GM12872 (cell line): ENCODE data around the gene SP140L.

Experiments
- TF ChIP-seq, protein P1 (sequence below): IDR thresholded peaks from 3 replicates; pipeline ENCODE4 v1.5.1; 2011; ENCODE audit warnings: low read depth, mild to moderate bottlenecking, low read length, moderate library complexity; ENCODE audit not compliant: insufficient read depth

The SP140L gene

GRCh38 chr2:230326453-230327417 lies at the start of gene SP140L:
Gene SP140L (plus strand): TSS chr2:230327193. CDS start chr2:230327270, 77 bp downstream.
- TF ChIP-seq, protein P1, sequence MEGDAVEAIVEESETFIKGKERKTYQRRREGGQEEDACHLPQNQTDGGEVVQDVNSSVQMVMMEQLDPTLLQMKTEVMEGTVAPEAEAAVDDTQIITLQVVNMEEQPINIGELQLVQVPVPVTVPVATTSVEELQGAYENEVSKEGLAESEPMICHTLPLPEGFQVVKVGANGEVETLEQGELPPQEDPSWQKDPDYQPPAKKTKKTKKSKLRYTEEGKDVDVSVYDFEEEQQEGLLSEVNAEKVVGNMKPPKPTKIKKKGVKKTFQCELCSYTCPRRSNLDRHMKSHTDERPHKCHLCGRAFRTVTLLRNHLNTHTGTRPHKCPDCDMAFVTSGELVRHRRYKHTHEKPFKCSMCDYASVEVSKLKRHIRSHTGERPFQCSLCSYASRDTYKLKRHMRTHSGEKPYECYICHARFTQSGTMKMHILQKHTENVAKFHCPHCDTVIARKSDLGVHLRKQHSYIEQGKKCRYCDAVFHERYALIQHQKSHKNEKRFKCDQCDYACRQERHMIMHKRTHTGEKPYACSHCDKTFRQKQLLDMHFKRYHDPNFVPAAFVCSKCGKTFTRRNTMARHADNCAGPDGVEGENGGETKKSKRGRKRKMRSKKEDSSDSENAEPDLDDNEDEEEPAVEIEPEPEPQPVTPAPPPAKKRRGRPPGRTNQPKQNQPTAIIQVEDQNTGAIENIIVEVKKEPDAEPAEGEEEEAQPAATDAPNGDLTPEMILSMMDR: no peak

DNA sequence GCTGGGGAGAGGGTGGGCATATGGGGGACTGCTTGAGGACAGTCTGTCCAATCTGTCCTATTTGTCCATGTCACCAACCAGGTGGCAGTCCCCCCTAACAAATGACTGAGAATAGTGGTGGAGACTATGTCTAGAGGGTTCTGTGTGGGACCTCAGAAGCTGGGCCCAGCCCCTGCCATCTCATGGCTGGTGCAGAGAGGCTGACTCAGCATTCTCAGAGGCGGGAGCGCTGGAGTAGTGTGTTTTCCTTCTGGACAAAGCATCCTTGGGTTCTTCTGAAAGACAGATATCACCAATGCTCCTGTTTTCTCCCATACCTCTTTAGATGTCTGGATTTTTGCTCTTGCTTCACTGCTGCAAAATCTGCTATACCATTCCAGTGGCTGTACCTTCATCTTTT lies 44.1 kb upstream of the SP140L start:
- TF ChIP-seq, protein P1: no peak

DNA sequence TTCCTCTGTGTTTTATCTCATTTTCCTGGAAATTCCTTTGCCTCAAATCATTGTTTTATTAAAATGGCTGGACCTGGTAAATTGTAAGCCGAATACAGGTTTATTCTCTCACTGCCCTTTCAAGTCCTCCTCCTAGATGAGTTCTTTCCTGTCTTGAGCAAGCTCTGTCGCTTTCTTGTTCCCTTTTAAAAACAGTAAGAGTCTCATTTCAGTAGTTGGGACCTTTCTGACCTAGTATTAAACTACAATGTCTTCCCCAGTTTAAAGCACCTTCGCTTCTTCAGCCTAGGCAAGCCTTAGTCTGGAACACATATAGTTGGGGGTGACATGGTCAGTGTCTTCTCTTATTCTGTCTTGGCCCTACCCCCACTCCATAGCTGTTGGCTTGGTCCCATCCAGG lies 40.9 kb upstream of the SP140L start:
- TF ChIP-seq, protein P1: no peak

DNA sequence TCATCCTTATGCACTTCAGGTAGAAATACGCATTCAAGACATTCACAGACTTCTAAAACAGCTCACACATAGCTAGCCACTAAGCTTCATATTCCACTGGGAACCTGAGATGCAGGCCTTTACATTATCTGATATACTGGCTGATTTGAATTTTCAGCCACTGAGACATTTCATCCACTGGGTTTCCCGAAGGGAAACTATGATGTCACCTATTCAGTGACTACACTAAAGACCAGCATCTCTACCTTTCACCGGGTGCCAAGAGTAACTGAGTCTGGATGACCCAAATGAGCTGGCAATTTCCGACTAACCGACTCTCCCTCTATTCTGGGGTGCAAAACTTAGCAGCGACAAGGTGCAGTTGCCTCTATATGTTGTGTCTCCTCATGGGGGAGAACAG lies 31.8 kb upstream of the SP140L start:
- TF ChIP-seq, protein P1: no peak

DNA sequence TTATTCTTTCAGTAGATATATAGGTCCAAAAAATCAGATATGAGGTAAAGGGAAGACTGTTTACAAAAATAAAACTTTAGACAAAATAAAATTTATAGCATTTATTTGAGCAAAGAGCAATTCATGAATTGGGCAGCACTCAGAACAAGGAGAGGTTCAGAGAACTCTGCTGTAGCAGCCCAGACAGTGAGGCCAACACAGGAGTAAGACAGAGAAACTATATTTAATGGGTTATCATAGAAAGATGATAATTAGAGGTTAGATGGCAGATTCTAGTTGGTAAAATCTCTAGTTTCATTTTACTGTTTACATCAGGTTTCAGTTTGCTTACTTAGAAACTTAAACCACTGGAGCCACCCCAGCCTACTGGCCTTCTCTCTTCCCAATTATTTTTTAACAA lies 30.1 kb upstream of the SP140L start:
- TF ChIP-seq, protein P1: no peak

- TF ChIP-seq, protein P1: no peak
Observed at GRCh38 chr2:230299618-230300017, 27.4 kb upstream of the SP140L start.

DNA sequence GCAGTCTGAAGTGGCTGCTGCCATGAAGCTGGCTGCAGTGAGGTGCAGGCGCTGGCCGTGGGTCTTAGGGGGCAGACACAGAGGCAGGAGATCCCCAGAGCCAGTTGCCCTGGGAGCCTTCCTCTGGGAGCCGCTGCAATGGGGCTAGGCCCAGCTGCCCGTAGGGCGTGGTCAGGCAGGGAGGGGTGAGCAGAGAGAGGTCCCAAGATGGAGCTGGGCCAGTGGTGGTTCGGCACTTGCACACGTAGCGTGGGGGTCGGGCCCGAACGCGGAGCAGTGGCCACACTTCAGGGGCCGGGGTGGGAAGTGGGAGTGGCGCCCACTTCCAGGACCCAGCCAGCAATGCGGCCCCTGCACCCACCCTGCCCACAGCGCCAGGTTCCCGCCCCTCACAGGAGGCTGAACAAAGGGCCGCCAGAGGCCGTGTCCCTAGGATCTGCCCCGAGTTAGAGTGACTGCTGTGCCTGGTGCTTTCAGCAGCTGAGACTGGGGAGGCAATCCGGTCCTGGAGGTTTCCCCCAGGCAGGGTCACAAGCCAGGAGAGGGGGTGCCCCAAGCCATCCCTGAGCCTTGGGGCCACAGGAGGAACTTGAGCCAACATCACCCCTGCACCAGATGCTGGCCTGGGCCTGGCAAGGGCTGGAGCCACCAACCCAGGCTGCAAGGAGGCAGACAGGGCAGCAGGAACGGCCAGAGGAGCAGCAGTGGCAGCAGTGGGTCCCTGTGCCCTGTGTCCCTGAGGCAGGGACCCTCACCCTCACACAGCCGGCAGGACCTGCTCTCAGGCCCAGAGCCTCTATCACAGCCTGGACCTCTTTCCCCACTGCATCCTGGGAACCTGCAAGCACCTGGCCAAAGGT lies 21.3 kb upstream of the SP140L start:
- TF ChIP-seq, protein P1: no peak
